Skeletal muscle cell (primary cell): ENCODE results near the gene SPTBN1.

Experiments
- DNase-seq: peaks from one replicate; pipeline ENCODE4 v3.0.0-alpha.2; 2010; ENCODE audit warnings: low read depth
- H3K4me3 ChIP-seq: 2 replicates; pipeline ENCODE4 v1.5.1; 2011; ENCODE audit warnings: low read depth, mild to moderate bottlenecking, control low read depth, low read length, moderate library complexity

SPTBN1 gene

GRCh38 chr2:54595161-54595803 lies 139.2 kb downstream of the SPTBN1 start:
- H3K4me3 ChIP-seq = no peak overlapping the region
- no peak for DNase-seq

- H3K4me3 ChIP-seq = no peak overlapping the region
- DNase-seq = no peak
These were observed 140.1 kb downstream of the SPTBN1 start for GRCh38 chr2:54595999-54596902.

- no peak for DNase-seq
- no peak overlapping the region for H3K4me3 ChIP-seq
These were observed 141.2 kb downstream of the SPTBN1 start for GRCh38 chr2:54597153-54597848.

DNA sequence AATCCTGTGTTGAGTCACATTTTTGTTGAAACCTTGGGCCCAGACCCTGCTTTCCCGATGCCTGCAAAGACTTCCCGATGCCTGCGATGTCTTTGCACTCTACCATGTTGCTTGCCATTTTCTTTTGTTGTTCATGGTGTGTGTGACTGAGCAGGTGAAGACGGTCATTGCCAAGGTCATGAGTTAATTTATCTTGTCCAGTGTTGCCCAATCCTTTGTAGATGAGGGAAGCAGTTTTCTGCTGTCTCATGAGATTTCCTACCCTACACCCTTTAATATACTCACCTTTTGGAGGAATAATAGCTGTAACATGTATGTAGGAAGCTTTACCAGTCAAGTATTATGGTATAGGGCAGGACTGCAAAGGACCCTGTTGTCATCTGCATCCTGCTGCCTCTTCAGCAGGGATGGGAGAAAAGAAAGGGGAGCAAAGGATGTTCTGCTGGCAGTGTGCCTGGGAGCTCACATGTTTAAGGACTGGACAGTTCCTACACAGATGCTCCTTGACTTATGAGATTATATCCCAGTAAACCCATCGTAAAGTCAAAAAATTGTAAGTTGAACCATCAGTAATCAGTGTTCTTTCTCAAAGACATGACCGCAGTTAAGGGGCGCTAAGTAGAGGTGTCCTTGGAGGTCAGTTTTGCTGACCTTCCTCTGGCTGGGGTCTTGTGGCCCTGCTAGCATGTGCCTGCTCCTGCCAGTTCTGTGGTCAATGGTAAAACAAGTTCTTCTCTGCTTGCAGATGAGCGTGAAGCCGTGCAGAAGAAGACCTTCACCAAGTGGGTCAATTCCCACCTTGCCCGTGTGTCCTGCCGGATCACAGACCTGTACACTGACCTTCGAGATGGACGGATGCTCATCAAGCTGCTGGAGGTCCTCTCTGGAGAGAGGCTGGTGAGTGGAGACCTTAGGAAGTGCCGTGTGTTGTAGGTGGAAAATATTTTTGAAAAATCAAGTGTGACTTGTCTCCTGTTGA lies 142.5 kb downstream of the SPTBN1 start:
- H3K4me3 ChIP-seq = no peak overlapping the region
- DNase-seq = no peak

DNA sequence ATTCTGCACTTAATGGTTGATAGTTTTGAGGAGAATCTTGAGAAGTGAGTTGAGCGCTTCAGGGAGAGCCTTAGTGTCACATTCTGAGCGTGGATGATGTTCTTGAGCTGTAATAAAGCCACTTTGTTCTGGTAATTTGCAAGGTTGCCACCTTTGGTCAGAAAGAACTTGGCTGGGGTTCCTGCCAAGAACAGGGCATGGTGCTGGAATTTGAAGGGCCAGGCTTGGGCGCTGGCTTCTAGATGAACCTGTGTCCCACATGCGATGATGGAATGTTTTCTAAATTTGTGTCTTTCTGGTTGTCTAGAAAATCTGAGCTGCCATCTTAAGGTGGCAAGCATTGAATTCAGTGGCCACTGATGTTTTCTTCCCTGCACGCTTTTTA lies 143.2 kb downstream of the SPTBN1 start:
- no peak for DNase-seq
- no peak overlapping the region for H3K4me3 ChIP-seq

DNA sequence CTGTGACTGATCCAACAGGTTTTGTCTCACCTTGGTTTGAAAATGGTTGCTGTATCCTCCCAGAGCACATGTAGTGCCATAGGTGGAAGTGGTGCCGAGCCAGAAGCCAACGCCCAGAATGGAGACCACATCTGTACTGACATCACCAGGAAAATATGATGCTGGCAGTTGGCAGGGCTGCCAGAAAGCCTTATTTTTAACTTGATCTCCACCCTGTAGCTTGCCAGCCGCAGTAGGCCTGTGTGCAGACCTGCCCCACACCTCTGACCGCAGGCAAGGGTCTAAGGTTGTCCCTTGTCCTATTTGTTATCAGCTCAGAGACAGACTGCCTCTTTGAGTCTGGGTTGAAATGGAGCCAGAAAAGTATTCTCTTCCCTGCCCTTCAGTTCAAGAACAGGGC lies 143.8 kb downstream of the SPTBN1 start:
- DNase-seq = no peak

GRCh38 chr2:54601339-54601738 lies 145.2 kb downstream of the SPTBN1 start:
- DNase-seq = no peak
- H3K4me3 ChIP-seq = no peak overlapping the region

More for the DNA sequence above, 143.8 kb downstream of the SPTBN1 start:
- H3K4me3 ChIP-seq = no peak overlapping the region

- no peak overlapping the region for H3K4me3 ChIP-seq
- no peak for DNase-seq
These were observed 146.7 kb downstream of the SPTBN1 start for GRCh38 chr2:54602736-54603322.

- H3K4me3 ChIP-seq = no peak overlapping the region
- no peak for DNase-seq
These were observed 147.2 kb downstream of the SPTBN1 start for GRCh38 chr2:54603357-54603756.

- no peak overlapping the region for H3K4me3 ChIP-seq
- DNase-seq = no peak
These were observed 147.7 kb downstream of the SPTBN1 start for GRCh38 chr2:54603796-54604195.

GRCh38 chr2:54604871-54605270 lies 148.7 kb downstream of the SPTBN1 start:
- no peak overlapping the region for H3K4me3 ChIP-seq
- no peak for DNase-seq

DNA sequence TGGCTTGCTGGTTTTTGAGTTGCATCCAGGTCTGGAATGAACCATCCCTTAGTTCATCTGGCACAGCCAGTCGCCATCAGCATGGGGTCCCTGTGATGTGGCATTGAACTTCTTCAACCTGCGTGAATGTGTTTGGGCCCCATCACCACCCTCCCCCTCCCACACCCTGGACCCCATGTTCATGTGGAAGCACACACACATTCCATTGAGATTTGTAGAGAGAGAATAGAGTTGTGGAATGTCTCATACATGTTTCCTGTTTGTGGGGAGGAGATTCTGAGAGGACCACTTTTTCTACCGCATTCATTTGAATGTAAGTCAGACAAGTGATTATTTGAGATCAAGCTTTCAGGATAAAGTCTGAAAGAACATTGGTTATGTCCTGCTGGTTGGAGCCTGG lies 149.7 kb downstream of the SPTBN1 start:
- DNase-seq = no peak
- H3K4me3 ChIP-seq = no peak overlapping the region

- DNase-seq = no peak
- H3K4me3 ChIP-seq = no peak overlapping the region
These were observed 150.3 kb downstream of the SPTBN1 start for GRCh38 chr2:54606393-54606958.

DNA sequence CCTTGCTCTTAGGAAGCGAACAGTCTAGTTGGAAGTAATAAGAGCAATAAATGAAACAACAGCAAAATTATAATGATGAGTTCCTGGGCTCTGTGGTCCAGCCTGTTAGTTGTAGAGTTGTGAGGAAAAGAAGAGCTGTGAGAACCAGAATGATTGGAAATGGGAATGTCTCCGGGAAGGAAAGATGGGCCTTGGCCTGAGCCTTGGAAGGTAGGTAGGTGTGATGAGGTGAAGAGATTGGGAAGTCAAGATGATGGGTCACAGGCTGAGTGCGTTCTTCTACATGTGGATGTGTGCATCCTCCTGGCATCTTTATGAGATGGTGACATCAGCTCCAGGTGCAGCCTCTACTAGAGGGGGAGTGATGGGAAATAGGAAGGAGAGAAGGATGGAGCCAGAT lies 152.1 kb downstream of the SPTBN1 start:
- H3K4me3 ChIP-seq = no peak overlapping the region
- no peak for DNase-seq

DNA sequence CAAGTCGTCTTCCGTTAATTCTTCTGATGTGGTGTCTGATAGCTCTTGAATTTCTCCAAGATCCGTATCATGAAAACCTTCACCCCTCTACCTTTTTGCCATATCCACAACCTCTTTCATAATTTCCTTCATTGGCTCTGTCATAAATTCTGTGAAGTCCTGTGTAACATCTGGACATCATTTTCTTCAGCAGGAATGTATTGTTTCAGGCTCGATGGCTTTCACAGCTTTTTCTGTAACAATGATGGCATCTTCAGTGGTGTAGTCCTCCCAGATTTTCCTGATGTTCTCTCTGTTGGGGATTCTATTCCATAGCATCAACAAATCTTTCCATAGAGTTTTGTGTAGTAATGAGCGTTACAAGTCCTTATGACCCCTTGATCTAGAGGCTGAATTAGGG lies 153.1 kb downstream of the SPTBN1 start:
- H3K4me3 ChIP-seq = no peak overlapping the region
- no peak for DNase-seq

DNA sequence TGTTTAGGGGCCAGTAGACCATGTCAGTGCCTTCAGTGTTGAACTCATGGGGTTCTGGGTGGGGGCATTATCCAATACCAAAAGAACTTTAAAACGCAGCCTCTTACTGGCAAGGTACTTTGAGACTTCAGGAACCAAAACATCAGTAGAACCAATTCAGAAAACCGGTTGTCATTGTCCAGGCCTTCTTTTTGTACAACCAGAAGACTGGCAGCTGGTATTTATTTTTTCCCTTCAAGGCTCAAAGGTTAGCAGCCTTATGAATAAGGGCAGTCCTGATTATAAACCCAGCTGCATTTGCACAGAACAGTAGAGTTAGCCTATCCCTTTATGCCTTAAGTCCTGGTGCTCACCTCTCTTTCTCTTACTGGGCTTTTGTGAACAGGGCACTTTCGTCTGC lies 153.5 kb downstream of the SPTBN1 start:
- no peak for DNase-seq
- H3K4me3 ChIP-seq = no peak overlapping the region

DNA sequence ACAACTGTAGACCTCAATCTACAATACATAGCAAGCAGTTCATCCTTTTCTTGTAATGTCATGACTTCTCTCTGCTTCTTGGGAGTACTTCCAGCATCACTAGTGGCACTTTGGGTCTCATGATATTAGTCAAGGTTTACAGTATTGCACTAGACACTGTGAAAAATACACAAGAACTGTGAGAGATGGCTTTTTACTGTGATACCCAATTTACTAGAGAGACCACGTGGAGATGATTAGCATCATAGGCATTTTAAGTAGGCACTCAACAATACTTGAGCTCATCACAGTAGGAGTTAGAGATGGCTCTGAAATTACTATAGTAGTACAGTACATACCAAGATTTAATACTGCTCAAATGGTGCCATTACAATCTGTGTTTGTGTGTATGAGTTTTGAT lies 154.6 kb downstream of the SPTBN1 start:
- no peak overlapping the region for H3K4me3 ChIP-seq
- DNase-seq = no peak

GRCh38 chr2:54611830-54612545 lies 155.9 kb downstream of the SPTBN1 start:
- DNase-seq = no peak

More at GRCh38 chr2:54611830-54612545, 155.9 kb downstream of the SPTBN1 start:
- H3K4me3 ChIP-seq = no peak overlapping the region
